WERI-Rb-1 (cell line): ENCODE results near the gene NAT10.

Source experiments
- DNase-seq: peaks from one replicate; pipeline ENCODE4 v3.0.0-alpha.2; 2020
- H3K27ac ChIP-seq: fragments of 250-450 bp; sonication (Bioruptor Pico); 2 replicates; pipeline ENCODE4 v1.5.1; 2020; ENCODE audit warnings: mild to moderate bottlenecking, moderate library complexity
- H3K27me3 ChIP-seq: fragments of 250-450 bp; sonication (Bioruptor Pico); 2 replicates; pipeline ENCODE4 v1.5.1; 2021; ENCODE audit warnings: mild to moderate bottlenecking, low read depth, moderate library complexity; ENCODE audit not compliant: insufficient read depth, severe bottlenecking
- H3K36me3 ChIP-seq: fragments of 250-450 bp; sonication (Bioruptor Pico); 2 replicates; pipeline ENCODE4 v1.5.1; 2020; ENCODE audit warnings: mild to moderate bottlenecking, moderate library complexity
- H3K4me3 ChIP-seq: 2 replicates; pipeline ENCODE4 v1.5.1; 2011; ENCODE audit warnings: low read depth, mild to moderate bottlenecking, control low read depth, low read length
- H3K9me3 ChIP-seq: fragments of 250-450 bp; sonication (Bioruptor Pico); 2 replicates; pipeline ENCODE4 v1.5.1; 2021; ENCODE audit warnings: mild to moderate bottlenecking, moderate library complexity; ENCODE audit not compliant: severe bottlenecking
- CTCF ChIP-seq: IDR thresholded peaks from 2 replicates; pipeline ENCODE4 v1.5.1; 2011; ENCODE audit warnings: low read depth, mild to moderate bottlenecking, control low read depth, inconsistent platforms, low read length

The NAT10 gene

GRCh38 chr11:34169686-34170085 is 64.3 kb downstream of the NAT10 start:
- Histone ChIP-seq H3K9me3 (no peaks in the 10 kb centered on the region), H3K27me3 (no peaks in the 10 kb centered on the region), H3K27ac (peak overlapping the region; percentile 85), H3K36me3 (peaks cover 53% of the 10 kb centered on the region), H3K4me3 (no peak overlapping the region)
- peak; percentile 92 for DNase-seq
- TF ChIP-seq CTCF = no peak

- no peak overlapping the region for H3K27ac ChIP-seq
- no peak for DNase-seq
- no peaks in the 10 kb centered on the region for H3K27me3 ChIP-seq
- no peak for TF ChIP-seq CTCF
- no peak overlapping the region for H3K4me3 ChIP-seq
- H3K36me3 ChIP-seq = peaks cover 27% of the 10 kb centered on the region
- H3K9me3 ChIP-seq = no peaks in the 10 kb centered on the region
Measured at GRCh38 chr11:34173050-34173449, 67.6 kb downstream of the NAT10 start.

GRCh38 chr11:34174412-34175041 is 69.1 kb downstream of the NAT10 start:
- Histone ChIP-seq H3K36me3 (peaks cover 18% of the 10 kb centered on the region), H3K9me3 (no peaks in the 10 kb centered on the region), H3K27ac (peak overlapping the region; percentile 13), H3K4me3 (peak overlapping the region; percentile 39), H3K27me3 (no peaks in the 10 kb centered on the region)
- peak; percentile 98 for TF ChIP-seq CTCF
- peak; percentile 85 for DNase-seq

- Histone ChIP-seq H3K4me3 (no peak overlapping the region), H3K27ac (no peak overlapping the region), H3K36me3 (peaks cover 16% of the 10 kb centered on the region), H3K27me3 (no peaks in the 10 kb centered on the region), H3K9me3 (no peaks in the 10 kb centered on the region)
- TF ChIP-seq CTCF = no peak
- DNase-seq = no peak
Measured at GRCh38 chr11:34175284-34176019, 70.0 kb downstream of the NAT10 start.

- Histone ChIP-seq H3K9me3 (no peaks in the 10 kb centered on the region), H3K4me3 (no peak overlapping the region), H3K27ac (peak overlapping the region; percentile 27; the same call in 1 of the 2 replicates), H3K36me3 (peaks cover 2% of the 10 kb centered on the region), H3K27me3 (no peaks in the 10 kb centered on the region)
- TF ChIP-seq CTCF = no peak
- DNase-seq = no peak
Measured at GRCh38 chr11:34176751-34177209, 71.4 kb downstream of the NAT10 start.
